GM19035 (cell line): ENCODE results near the gene ZSCAN2.

Source experiments
- ATAC-seq: cut with Tn5 transposase; IDR thresholded peaks from one replicate; pipeline ENCODE4 v1.9.1; 2021; ENCODE audit not compliant: unreplicated experiment

The ZSCAN2 gene

GRCh38 chr15:84598250-84598649 is 2.6 kb upstream of the ZSCAN2 start:
- peak; percentile 49 for ATAC-seq

- no peak for ATAC-seq
Measured at GRCh38 chr15:84598993-84599392, 1.8 kb upstream of the ZSCAN2 start.

GRCh38 chr15:84599906-84600305 is 903 bp upstream of the ZSCAN2 start:
- no peak for ATAC-seq

- peak; percentile 11 for ATAC-seq
Measured at GRCh38 chr15:84600331-84600686, 500 bp upstream of the ZSCAN2 start.

GRCh38 chr15:84601555-84601838 is 688 bp downstream of the ZSCAN2 start:
- no peak for ATAC-seq

GRCh38 chr15:84603630-84604379 is 3.0 kb downstream of the ZSCAN2 start:
- no peak for ATAC-seq

- no peak for ATAC-seq
Measured at GRCh38 chr15:84604826-84605553, 4.2 kb downstream of the ZSCAN2 start.

- no peak for ATAC-seq
Measured at GRCh38 chr15:84605554-84605882, 4.7 kb downstream of the ZSCAN2 start.

GRCh38 chr15:84606653-84607120 is 5.9 kb downstream of the ZSCAN2 start:
- no peak for ATAC-seq

GRCh38 chr15:84608707-84609284 is 8.0 kb downstream of the ZSCAN2 start:
- ATAC-seq = no peak

GRCh38 chr15:84609818-84610525 is 9.2 kb downstream of the ZSCAN2 start:
- ATAC-seq = no peak

- ATAC-seq = no peak
Measured at GRCh38 chr15:84611631-84612030, 10.8 kb downstream of the ZSCAN2 start.

GRCh38 chr15:84616235-84616634 is 15.4 kb downstream of the ZSCAN2 start:
- no peak for ATAC-seq

GRCh38 chr15:84620626-84621025 is 19.8 kb downstream of the ZSCAN2 start:
- ATAC-seq = no peak

- no peak for ATAC-seq
Measured at GRCh38 chr15:84621358-84621979, 20.7 kb downstream of the ZSCAN2 start.

- no peak for ATAC-seq
Measured at GRCh38 chr15:84624359-84624758, 23.6 kb downstream of the ZSCAN2 start.

- no peak for ATAC-seq
Measured at GRCh38 chr15:84625123-84625522, 24.3 kb downstream of the ZSCAN2 start.

- no peak for ATAC-seq
Measured at GRCh38 chr15:84629033-84629432, 28.2 kb downstream of the ZSCAN2 start.

- no peak for ATAC-seq
Measured at GRCh38 chr15:84631706-84632272, 31.0 kb downstream of the ZSCAN2 start.

GRCh38 chr15:84633311-84634227 is 32.8 kb downstream of the ZSCAN2 start:
- peak; percentile 49 for ATAC-seq
